GM12865 (cell line): ENCODE results near the gene PNPLA1.

Experiments
- DNase-seq: peaks from one replicate; pipeline ENCODE4 v3.0.0; 2010; ENCODE audit warnings: low read depth
- H3K4me3 ChIP-seq: 2 replicates; pipeline ENCODE4 v1.5.1; 2011; ENCODE audit warnings: mild to moderate bottlenecking, low read depth, low read length, control low read depth
- CTCF ChIP-seq: IDR thresholded peaks from 2 replicates; pipeline ENCODE4 v1.5.1; 2011; ENCODE audit warnings: low read length, control low read depth, low read depth, inconsistent platforms; ENCODE audit not compliant: insufficient read depth; ENCODE audit errors: missing control alignments

Gene PNPLA1

GRCh38 chr6:36324191-36324590, 54.3 kb downstream of the PNPLA1 start:
- H3K4me3 ChIP-seq: no peak overlapping the region
- TF ChIP-seq CTCF: no peak
- no peak for DNase-seq

- no peak overlapping the region for H3K4me3 ChIP-seq
- TF ChIP-seq CTCF: no peak
- no peak for DNase-seq
Measured at GRCh38 chr6:36324715-36325114, 54.9 kb downstream of the PNPLA1 start.

GRCh38 chr6:36326356-36326995, 56.6 kb downstream of the PNPLA1 start:
- H3K4me3 ChIP-seq: no peak overlapping the region
- TF ChIP-seq CTCF: no peak
- no peak for DNase-seq

GRCh38 chr6:36327226-36327918, 57.5 kb downstream of the PNPLA1 start:
- no peak overlapping the region for H3K4me3 ChIP-seq
- no peak for TF ChIP-seq CTCF
- DNase-seq: no peak

GRCh38 chr6:36327919-36328236, 58.0 kb downstream of the PNPLA1 start:
- no peak overlapping the region for H3K4me3 ChIP-seq
- no peak for TF ChIP-seq CTCF
- DNase-seq: no peak

- no peak overlapping the region for H3K4me3 ChIP-seq
- DNase-seq: no peak
- no peak for TF ChIP-seq CTCF
Measured at GRCh38 chr6:36328600-36328999, 58.7 kb downstream of the PNPLA1 start.
